ENCODE results near the gene NPC1L1.
A peak's percentile ranks its signal among the peaks of the same experiment; 100 is the strongest.

NPC1L1 gene

GRCh38 chr7:44494960-44495359 is 46.2 kb downstream of the NPC1L1 start:
- H3K4me1 ChIP-seq (ENCODE audit: low read depth, poor library complexity, severe bottlenecking): peaks cover 7% of the 10 kb centered on the region
- no peak overlapping the region for H2AFZ ChIP-seq (ENCODE audit: low read depth)
- no peak for TF ChIP-seq CTCF (conservative IDR thresholded peaks at IDR 0.05; ENCODE audit: low read depth, low read length)
- no peaks in the 10 kb centered on the region for H3K27me3 ChIP-seq (ENCODE audit: insufficient read depth, low read depth)
- no peak overlapping the region for H3K9ac ChIP-seq
- H3K27ac ChIP-seq: no peak overlapping the region
- H4K20me1 ChIP-seq (ENCODE audit: insufficient read depth): no peaks in the 10 kb centered on the region
- H3K4me3 ChIP-seq (IDR thresholded peaks at IDR 0.05; ENCODE audit: insufficient read depth, low read depth, low read length): no peak overlapping the region
- H3K79me2 ChIP-seq (ENCODE audit: insufficient read depth, low read depth): peaks cover 2% of the 10 kb centered on the region; the same call in 1 of the 2 replicates
- H3K4me2 ChIP-seq: no peak overlapping the region
- no peaks in the 10 kb centered on the region for H3K36me3 ChIP-seq (ENCODE audit: insufficient read depth)

GRCh38 chr7:44491229-44491628 is 49.9 kb downstream of the NPC1L1 start:
- peaks cover 21% of the 10 kb centered on the region for H3K4me1 ChIP-seq (ENCODE audit: low read depth, poor library complexity, severe bottlenecking)
- no peaks in the 10 kb centered on the region for H4K20me1 ChIP-seq (ENCODE audit: insufficient read depth)
- peak overlapping the region; percentile 97; the same call in 1 of the 2 replicates for H3K9ac ChIP-seq
- TF ChIP-seq CTCF (conservative IDR thresholded peaks at IDR 0.05; ENCODE audit: low read depth, low read length): no peak
- peaks cover 35% of the 10 kb centered on the region for H3K79me2 ChIP-seq (ENCODE audit: insufficient read depth, low read depth)
- H3K27me3 ChIP-seq (ENCODE audit: insufficient read depth, low read depth): no peaks in the 10 kb centered on the region
- no peak overlapping the region for H3K4me3 ChIP-seq (IDR thresholded peaks at IDR 0.05; ENCODE audit: insufficient read depth, low read depth, low read length)
- no peaks in the 10 kb centered on the region for H3K36me3 ChIP-seq (ENCODE audit: insufficient read depth)
- peak overlapping the region; percentile 66 for H2AFZ ChIP-seq (ENCODE audit: low read depth)
- peak overlapping the region; percentile 92 for H3K4me2 ChIP-seq
- peak overlapping the region; percentile 94 for H3K27ac ChIP-seq

- Histone ChIP-seq H3K4me3 (IDR thresholded peaks at IDR 0.05; ENCODE audit: insufficient read depth, low read depth, low read length) (peak within 1 kb of the TSS; percentile 75), H3K79me2 (ENCODE audit: insufficient read depth, low read depth) (peaks cover 39% of the 10 kb centered on the region), H4K20me1 (ENCODE audit: insufficient read depth) (no peaks in the 10 kb centered on the region), H3K9ac (peak within 1 kb of the TSS; percentile 97), H2AFZ (ENCODE audit: low read depth) (peak within 1 kb of the TSS; percentile 66), H3K4me1 (ENCODE audit: low read depth, poor library complexity, severe bottlenecking) (peaks cover 21% of the 10 kb centered on the region), H3K36me3 (ENCODE audit: insufficient read depth) (no peaks in the 10 kb centered on the region), H3K27ac (peak within 1 kb of the TSS; percentile 94), H3K27me3 (ENCODE audit: insufficient read depth, low read depth) (no peaks in the 10 kb centered on the region), H3K4me2 (peak within 1 kb of the TSS; percentile 92)
- no peak for TF ChIP-seq CTCF (conservative IDR thresholded peaks at IDR 0.05; ENCODE audit: low read depth, low read length)
These were observed 50.6 kb downstream of the NPC1L1 start, which contains the start of gene NUDCD3 for GRCh38 chr7:44490351-44491200. NUDCD3 (minus strand) TSS chr7:44490658; CDS start chr7:44490600, 58 bp downstream.

GRCh38 chr7:44489955-44490350 is 51.2 kb downstream of the NPC1L1 start:
- Histone ChIP-seq H3K9ac (peak overlapping the region; percentile 97), H3K36me3 (ENCODE audit: insufficient read depth) (peaks cover 4% of the 10 kb centered on the region; the same call in 1 of the 2 replicates), H3K4me2 (peak overlapping the region; percentile 92), H3K4me3 (IDR thresholded peaks at IDR 0.05; ENCODE audit: insufficient read depth, low read depth, low read length) (peak overlapping the region; percentile 75), H2AFZ (ENCODE audit: low read depth) (peak overlapping the region; percentile 66), H3K79me2 (ENCODE audit: insufficient read depth, low read depth) (peaks cover 40% of the 10 kb centered on the region), H3K27ac (peak overlapping the region; percentile 94), H4K20me1 (ENCODE audit: insufficient read depth) (no peaks in the 10 kb centered on the region), H3K4me1 (ENCODE audit: low read depth, poor library complexity, severe bottlenecking) (peaks cover 21% of the 10 kb centered on the region), H3K27me3 (ENCODE audit: insufficient read depth, low read depth) (no peaks in the 10 kb centered on the region)
- no peak for TF ChIP-seq CTCF (conservative IDR thresholded peaks at IDR 0.05; ENCODE audit: low read depth, low read length)
